GM21717 (cell line): ENCODE results near the gene RABL6.
"Not testable (repeated sequence)": the region's sequence is repeated elsewhere in the genome, so short reads cannot be mapped to it uniquely, and the experiment has no call there.

ENCODE experiments used
- ATAC-seq: cut with Tn5 transposase; IDR thresholded peaks from one replicate; pipeline ENCODE4 v1.9.1; 2021; ENCODE audit warnings: mild to moderate bottlenecking, moderate library complexity; ENCODE audit not compliant: unreplicated experiment

Gene RABL6

GRCh38 chr9:136855461-136856078 is 47.8 kb downstream of the RABL6 start:
- no peak for ATAC-seq

- ATAC-seq: no peak
Measured at GRCh38 chr9:136856079-136856476, 48.3 kb downstream of the RABL6 start.

- ATAC-seq: no peak
Measured at GRCh38 chr9:136856541-136857141, 48.9 kb downstream of the RABL6 start.

- ATAC-seq: no peak
Measured at GRCh38 chr9:136857166-136857565, 49.4 kb downstream of the RABL6 start.

- ATAC-seq: no peak
Measured at GRCh38 chr9:136857581-136858412, 50.0 kb downstream of the RABL6 start.

- no peak for ATAC-seq
Measured at GRCh38 chr9:136858452-136858843, 50.7 kb downstream of the RABL6 start.

- ATAC-seq: no peak
Measured at GRCh38 chr9:136858844-136859757, 51.4 kb downstream of the RABL6 start.

- no peak for ATAC-seq
Measured at GRCh38 chr9:136860529-136860928, 52.8 kb downstream of the RABL6 start.

GRCh38 chr9:136860933-136861873 is 53.5 kb downstream of the RABL6 start:
- no peak for ATAC-seq

GRCh38 chr9:136861874-136862457 is 54.2 kb downstream of the RABL6 start:
- no peak for ATAC-seq

- ATAC-seq: no peak
Measured at GRCh38 chr9:136862849-136863622, 55.3 kb downstream of the RABL6 start.

- ATAC-seq: no peak
Measured at GRCh38 chr9:136863623-136864273, 56.0 kb downstream of the RABL6 start.

- no peak for ATAC-seq
Measured at GRCh38 chr9:136865041-136865767, 57.5 kb downstream of the RABL6 start.

- ATAC-seq: no peak
Measured at GRCh38 chr9:136865768-136866103, 58.0 kb downstream of the RABL6 start.

GRCh38 chr9:136866898-136867421 is 59.2 kb downstream of the RABL6 start:
- not testable (repeated sequence) for ATAC-seq

GRCh38 chr9:136867480-136867879 is 59.7 kb downstream of the RABL6 start:
- ATAC-seq: no peak

- no peak for ATAC-seq
Measured at GRCh38 chr9:136867917-136868316, 60.2 kb downstream of the RABL6 start.
